RWPE2 (cell line): Measurements from ENCODE around the gene RBMS3.

Source experiments
- ATAC-seq: fragments of 200-7000 bp; cut with Tn5 transposase; 3 replicates; pipeline ENCODE4 v1.9.1; 2021; ENCODE audit warnings: low read depth
- DNase-seq: peaks from one replicate; pipeline ENCODE4 v3.0.0-alpha.2; 2020; ENCODE audit warnings: low spot score
- H3K27ac ChIP-seq: fragments of 450-650 bp; 2 replicates; pipeline ENCODE4 v1.5.1; 2017; ENCODE audit warnings: mild to moderate bottlenecking; ENCODE audit not compliant: poor library complexity, severe bottlenecking
- H3K27me3 ChIP-seq: fragments of 250-450 bp; sonication (Bioruptor Pico); 2 replicates; pipeline ENCODE4 v1.5.1; 2021; ENCODE audit warnings: mild to moderate bottlenecking, moderate library complexity; ENCODE audit not compliant: insufficient read depth, poor library complexity, severe bottlenecking
- H3K36me3 ChIP-seq: fragments of 250-450 bp; sonication (Bioruptor Pico); 2 replicates; pipeline ENCODE4 v1.5.1; 2020; ENCODE audit warnings: low read depth, mild to moderate bottlenecking, moderate library complexity
- H3K4me1 ChIP-seq: fragments of 250-450 bp; sonication (Bioruptor Pico); 2 replicates; pipeline ENCODE4 v1.5.1; 2021; ENCODE audit warnings: mild to moderate bottlenecking, moderate library complexity; ENCODE audit not compliant: insufficient read depth, poor library complexity, severe bottlenecking
- H3K4me3 ChIP-seq: fragments of 250-450 bp; sonication (Bioruptor Pico); 2 replicates; pipeline ENCODE4 v1.5.1; 2021; ENCODE audit warnings: mild to moderate bottlenecking, moderate library complexity; ENCODE audit not compliant: severe bottlenecking
- H3K9me3 ChIP-seq: fragments of 250-450 bp; sonication (Bioruptor Pico); 2 replicates; pipeline ENCODE4 v1.5.1; 2021; ENCODE audit warnings: mild to moderate bottlenecking, moderate library complexity; ENCODE audit not compliant: severe bottlenecking
- TF ChIP-seq, protein P1 (sequence below): fragments of 450-650 bp; IDR thresholded peaks from one replicate; pipeline ENCODE4 v1.5.1; 2017; ENCODE audit warnings: mild to moderate bottlenecking, moderate library complexity; ENCODE audit not compliant: poor library complexity, severe bottlenecking

RBMS3 gene

GRCh38 chr3:29868543-29869101 lies 587.8 kb downstream of the RBMS3 start:
- TF ChIP-seq, protein P1, sequence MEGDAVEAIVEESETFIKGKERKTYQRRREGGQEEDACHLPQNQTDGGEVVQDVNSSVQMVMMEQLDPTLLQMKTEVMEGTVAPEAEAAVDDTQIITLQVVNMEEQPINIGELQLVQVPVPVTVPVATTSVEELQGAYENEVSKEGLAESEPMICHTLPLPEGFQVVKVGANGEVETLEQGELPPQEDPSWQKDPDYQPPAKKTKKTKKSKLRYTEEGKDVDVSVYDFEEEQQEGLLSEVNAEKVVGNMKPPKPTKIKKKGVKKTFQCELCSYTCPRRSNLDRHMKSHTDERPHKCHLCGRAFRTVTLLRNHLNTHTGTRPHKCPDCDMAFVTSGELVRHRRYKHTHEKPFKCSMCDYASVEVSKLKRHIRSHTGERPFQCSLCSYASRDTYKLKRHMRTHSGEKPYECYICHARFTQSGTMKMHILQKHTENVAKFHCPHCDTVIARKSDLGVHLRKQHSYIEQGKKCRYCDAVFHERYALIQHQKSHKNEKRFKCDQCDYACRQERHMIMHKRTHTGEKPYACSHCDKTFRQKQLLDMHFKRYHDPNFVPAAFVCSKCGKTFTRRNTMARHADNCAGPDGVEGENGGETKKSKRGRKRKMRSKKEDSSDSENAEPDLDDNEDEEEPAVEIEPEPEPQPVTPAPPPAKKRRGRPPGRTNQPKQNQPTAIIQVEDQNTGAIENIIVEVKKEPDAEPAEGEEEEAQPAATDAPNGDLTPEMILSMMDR, result no peak
- Histone ChIP-seq H3K4me1 (no peaks in the 10 kb centered on the region), H3K27me3 (no peaks in the 10 kb centered on the region), H3K36me3 (no peaks in the 10 kb centered on the region), H3K4me3 (no peak overlapping the region), H3K9me3 (no peaks in the 10 kb centered on the region), H3K27ac (no peak overlapping the region)
- ATAC-seq (no peak), DNase-seq (no peak)

GRCh38 chr3:29870136-29870535 lies 589.3 kb downstream of the RBMS3 start:
- no peaks in the 10 kb centered on the region for H3K4me1 ChIP-seq
- DNase-seq (no peak), ATAC-seq (no peak)
- TF ChIP-seq, protein P1, result no peak
- H3K27ac ChIP-seq, result no peak overlapping the region
- H3K36me3 ChIP-seq, result no peaks in the 10 kb centered on the region
- no peaks in the 10 kb centered on the region for H3K27me3 ChIP-seq
- H3K4me3 ChIP-seq, result no peak overlapping the region
- H3K9me3 ChIP-seq, result no peaks in the 10 kb centered on the region

DNA sequence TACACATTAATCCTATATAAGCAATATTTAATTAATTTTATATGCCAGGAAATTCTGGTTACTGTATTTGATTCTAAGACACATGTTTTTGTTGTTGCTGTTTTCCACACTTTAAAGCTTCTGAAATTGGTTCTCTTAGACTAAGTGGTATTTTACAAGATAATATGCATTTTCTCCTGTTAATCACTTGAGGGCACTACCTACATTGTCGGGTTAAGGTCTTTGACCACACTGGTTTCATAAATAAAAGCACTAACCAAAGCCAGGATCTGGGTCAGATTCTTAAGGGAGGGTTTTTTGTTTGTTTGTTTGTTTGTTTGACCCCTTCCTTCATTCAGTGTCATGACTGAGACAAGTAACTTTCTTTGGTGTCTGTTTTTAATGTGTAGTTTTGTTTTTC lies 590.2 kb downstream of the RBMS3 start:
- ATAC-seq (no peak), DNase-seq (no peak)
- Histone ChIP-seq H3K4me3 (no peak overlapping the region), H3K4me1 (no peaks in the 10 kb centered on the region), H3K36me3 (no peaks in the 10 kb centered on the region), H3K27me3 (no peaks in the 10 kb centered on the region), H3K9me3 (no peaks in the 10 kb centered on the region), H3K27ac (no peak overlapping the region)
- TF ChIP-seq, protein P1, result no peak

GRCh38 chr3:29880809-29881208 lies 599.9 kb downstream of the RBMS3 start:
- no peaks in the 10 kb centered on the region for H3K36me3 ChIP-seq
- H3K27me3 ChIP-seq, result no peaks in the 10 kb centered on the region
- no peak for DNase-seq
- ATAC-seq, result no peak
- no peaks in the 10 kb centered on the region for H3K9me3 ChIP-seq
- no peaks in the 10 kb centered on the region for H3K4me1 ChIP-seq
- no peak overlapping the region for H3K4me3 ChIP-seq
- H3K27ac ChIP-seq, result no peak overlapping the region
- TF ChIP-seq, protein P1, result no peak

DNA sequence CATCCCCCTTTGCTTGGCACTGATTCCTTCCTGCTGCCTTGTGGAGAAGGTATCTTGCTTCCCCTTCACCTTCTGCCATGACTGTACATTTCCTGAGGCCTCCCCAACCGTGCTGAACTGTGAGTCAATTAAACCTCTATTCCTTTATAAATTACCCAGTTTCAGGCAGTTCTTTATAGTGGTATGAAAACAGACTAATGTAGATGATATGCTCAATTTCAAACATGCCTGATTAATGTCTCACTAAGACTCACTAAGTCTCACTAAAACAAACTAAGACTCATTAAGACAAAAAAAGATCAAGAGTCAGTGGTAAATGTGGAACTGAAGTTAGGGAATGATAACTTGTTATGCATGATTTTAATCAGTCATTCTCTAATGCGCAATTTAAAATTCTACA lies 606.6 kb downstream of the RBMS3 start:
- TF ChIP-seq, protein P1, result no peak
- Histone ChIP-seq H3K27me3 (no peaks in the 10 kb centered on the region), H3K4me3 (no peak overlapping the region), H3K4me1 (no peaks in the 10 kb centered on the region), H3K36me3 (no peaks in the 10 kb centered on the region), H3K27ac (no peak overlapping the region), H3K9me3 (no peaks in the 10 kb centered on the region)
- ATAC-seq, result no peak
- no peak for DNase-seq
